Neural cell (in vitro differentiated cells): ENCODE data around the gene THUMPD3.

Experiments used
- EZH2 ChIP-seq: fragments of 200-600, 300-800 bp; shearing (Covaris generic), sonication (generic); IDR thresholded peaks from 2 replicates; pipeline ENCODE4 v1.6.1; 2014; ENCODE audit warnings: antibody characterized with exemption, low read length, borderline replicate concordance, mild to moderate bottlenecking; ENCODE audit not compliant: insufficient read depth, poor library complexity, severe bottlenecking
- POLR2AphosphoS5 ChIP-seq: IDR thresholded peaks from 2 replicates; pipeline ENCODE4 v1.6.1; 2012
- RAD21 ChIP-seq: fragments of 450-650 bp; conservative IDR thresholded peaks from 2 replicates; pipeline ENCODE4 v1.6.1; 2014; ENCODE audit warnings: antibody characterized with exemption, mild to moderate bottlenecking, moderate library complexity
- TF ChIP-seq, protein P1 (sequence below): fragments of 450-650 bp; IDR thresholded peaks from 2 replicates; pipeline ENCODE4 v1.5.1; 2014; ENCODE audit warnings: antibody characterized with exemption, mild to moderate bottlenecking, moderate library complexity; ENCODE audit not compliant: poor library complexity, severe bottlenecking

DNA sequence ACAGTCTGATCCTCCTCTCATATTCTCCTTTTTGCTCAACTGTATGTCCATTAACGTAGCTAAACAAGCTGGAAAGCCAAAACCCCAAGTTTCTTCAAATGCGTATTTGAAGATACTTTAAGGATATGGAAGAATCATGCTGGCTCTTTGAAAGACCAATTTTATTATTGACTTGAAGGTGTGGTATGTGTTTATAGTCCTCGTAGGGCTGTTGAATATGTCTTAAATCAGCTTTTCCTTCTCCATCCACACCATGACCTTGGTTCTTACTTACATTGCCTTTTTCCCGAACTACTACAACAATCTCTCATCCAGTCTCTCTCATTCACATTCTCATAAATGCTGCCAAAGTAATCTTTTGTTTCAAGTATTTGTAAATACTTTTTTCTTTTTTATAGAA lies 19.7 kb upstream of the THUMPD3 start:
- TF ChIP-seq EZH2 (no peak), RAD21 (no peak), POLR2AphosphoS5 (no peak)
- TF ChIP-seq, protein P1, sequence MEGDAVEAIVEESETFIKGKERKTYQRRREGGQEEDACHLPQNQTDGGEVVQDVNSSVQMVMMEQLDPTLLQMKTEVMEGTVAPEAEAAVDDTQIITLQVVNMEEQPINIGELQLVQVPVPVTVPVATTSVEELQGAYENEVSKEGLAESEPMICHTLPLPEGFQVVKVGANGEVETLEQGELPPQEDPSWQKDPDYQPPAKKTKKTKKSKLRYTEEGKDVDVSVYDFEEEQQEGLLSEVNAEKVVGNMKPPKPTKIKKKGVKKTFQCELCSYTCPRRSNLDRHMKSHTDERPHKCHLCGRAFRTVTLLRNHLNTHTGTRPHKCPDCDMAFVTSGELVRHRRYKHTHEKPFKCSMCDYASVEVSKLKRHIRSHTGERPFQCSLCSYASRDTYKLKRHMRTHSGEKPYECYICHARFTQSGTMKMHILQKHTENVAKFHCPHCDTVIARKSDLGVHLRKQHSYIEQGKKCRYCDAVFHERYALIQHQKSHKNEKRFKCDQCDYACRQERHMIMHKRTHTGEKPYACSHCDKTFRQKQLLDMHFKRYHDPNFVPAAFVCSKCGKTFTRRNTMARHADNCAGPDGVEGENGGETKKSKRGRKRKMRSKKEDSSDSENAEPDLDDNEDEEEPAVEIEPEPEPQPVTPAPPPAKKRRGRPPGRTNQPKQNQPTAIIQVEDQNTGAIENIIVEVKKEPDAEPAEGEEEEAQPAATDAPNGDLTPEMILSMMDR: no peak
